ENCODE measurements around the gene ZNF740.

DNA sequence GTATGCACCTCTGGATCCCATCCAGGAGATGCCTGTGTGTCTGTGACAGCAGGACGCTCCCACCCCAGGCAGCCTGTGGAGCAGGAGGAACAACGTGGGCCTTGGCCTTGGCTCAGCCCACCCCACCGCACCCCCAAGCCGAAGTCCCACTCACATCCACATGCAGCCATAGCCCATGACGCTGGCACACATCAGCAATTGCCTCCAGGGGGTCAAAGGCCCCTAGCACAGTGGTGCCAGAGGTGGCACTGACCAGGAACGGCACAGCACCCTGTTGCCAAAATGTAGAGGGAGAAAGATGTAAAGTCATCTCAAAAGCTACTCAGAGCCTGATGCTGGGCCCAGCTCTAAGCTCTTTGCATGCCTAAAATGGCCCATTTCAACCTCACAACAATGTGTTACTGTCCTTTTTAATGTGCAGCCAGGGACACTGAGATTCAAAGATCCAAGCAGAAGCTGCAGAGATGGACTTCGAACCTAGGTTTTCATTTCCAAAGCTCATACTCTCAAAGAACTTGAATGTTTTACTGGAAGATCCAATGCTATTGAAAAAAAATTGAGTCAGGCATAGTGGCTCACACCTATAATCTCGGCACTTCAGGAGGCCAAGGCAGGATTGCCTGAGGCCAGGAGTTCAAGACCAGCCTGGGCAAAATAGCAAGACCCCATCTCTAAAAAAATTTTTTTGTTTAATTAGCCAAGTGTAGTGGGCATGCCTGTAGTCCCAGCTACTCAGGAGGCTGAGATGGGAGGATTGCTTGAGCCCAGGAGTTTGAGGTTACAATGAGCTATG lies 19.2 kb upstream of the ZNF740 start:
- TF ChIP-seq CTCF (conservative IDR thresholded peaks at IDR 0.05; ENCODE audit: low read length) (no peak), EZH2phosphoT487 (IDR thresholded peaks at IDR 0.05; ENCODE audit: borderline replicate concordance, low read depth, low read length) (no peak)

Measured in OCI-LY7 (cell line).